ENCODE results near the gene CORO1C. TPM values are rescaled to one million over a fixed set of nuclear protein-coding genes. Genes with fewer than 3 reads are reported as not detected.

CORO1C gene
- total and polyA plus RNA-seq, 9 of the 15 experiments (the other 6 are each of a cell fraction or from before 2014, with no cell fraction given) = 55.2 to 280 (median 150) TPM

DNA sequence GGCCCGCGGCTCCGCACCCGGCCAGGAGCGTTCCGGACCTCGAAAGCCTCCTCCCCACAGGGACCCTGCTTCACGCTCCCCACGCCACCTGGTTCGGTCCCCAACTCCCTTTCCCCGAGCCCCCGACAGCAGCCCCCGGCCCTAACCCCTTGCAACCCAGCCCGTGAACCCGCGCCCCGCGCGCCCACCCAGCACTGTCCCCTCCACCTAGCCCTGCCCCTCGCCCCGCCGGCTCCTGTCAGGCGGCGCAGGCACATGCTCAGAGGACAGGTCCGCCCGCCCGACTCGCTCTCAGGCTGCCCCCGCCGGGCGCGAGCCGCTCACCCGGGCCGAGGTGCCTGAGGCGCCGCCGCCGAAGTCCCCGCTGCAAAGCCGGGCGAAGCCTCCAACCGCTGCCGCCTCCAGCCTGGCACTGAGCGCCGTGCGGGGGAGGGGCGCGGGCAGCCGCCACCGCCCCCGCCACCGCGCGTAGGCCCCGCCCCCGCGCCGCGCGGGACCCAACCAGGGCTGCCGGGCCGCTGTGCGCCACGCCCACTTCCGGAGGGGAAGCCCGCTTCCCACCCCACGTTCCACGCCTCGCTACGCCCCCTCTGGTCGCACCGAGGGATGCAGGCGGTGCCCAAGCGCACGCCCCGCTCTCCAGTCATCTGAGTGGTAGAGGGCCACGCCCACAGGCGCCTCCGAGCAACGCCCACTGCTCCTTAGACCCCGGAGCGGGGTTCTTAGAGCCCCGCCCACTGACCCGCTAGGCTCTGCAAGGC lies at the start of gene CORO1C (continued):
- TF ChIP-seq, protein P1, sequence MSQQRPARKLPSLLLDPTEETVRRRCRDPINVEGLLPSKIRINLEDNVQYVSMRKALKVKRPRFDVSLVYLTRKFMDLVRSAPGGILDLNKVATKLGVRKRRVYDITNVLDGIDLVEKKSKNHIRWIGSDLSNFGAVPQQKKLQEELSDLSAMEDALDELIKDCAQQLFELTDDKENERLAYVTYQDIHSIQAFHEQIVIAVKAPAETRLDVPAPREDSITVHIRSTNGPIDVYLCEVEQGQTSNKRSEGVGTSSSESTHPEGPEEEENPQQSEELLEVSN (IDR thresholded peaks at IDR 0.05; ENCODE audit: borderline replicate concordance in 1 of 2, extremely low read depth in 1 of 2, insufficient read depth in 1 of 2, insufficient read length in 1 of 2, low read depth in 1 of 2, low read length in 1 of 2, poor library complexity in 1 of 2, severe bottlenecking in 1 of 2) = peak in 1 of 2 experiments; percentile 70
- TF ChIP-seq ZNF212 (CRISPR knock-in tag; IDR thresholded peaks at IDR 0.05) (no peak), POLR3A (IDR thresholded peaks at IDR 0.05; ENCODE audit: borderline replicate concordance, extremely low read depth, insufficient read depth, insufficient read length) (no peak), PML (IDR thresholded peaks at IDR 0.05; ENCODE audit: low read length) (peak; percentile 32; the same call in 1 of the 2 replicates), BDP1 (IDR thresholded peaks at IDR 0.05; ENCODE audit: insufficient read depth, insufficient read length) (no peak), MED1 (CRISPR knock-in tag; IDR thresholded peaks at IDR 0.05; ENCODE audit: borderline replicate concordance) (no peak), XRCC3 (IDR thresholded peaks at IDR 0.05) (no peak), NFATC3 (IDR thresholded peaks at IDR 0.05) (no peak), GATAD2B (IDR thresholded peaks at IDR 0.05; ENCODE audit: borderline replicate concordance) (peak; percentile 94), SMARCC2 (IDR thresholded peaks at IDR 0.05; ENCODE audit: low read depth) (no peak), ATF1 (CRISPR knock-in tag; IDR thresholded peaks at IDR 0.05) (no peak), ATF1 (tag; IDR thresholded peaks at IDR 0.05) (peak; percentile 66; the same call in 1 of the 2 replicates), ILF3 (IDR thresholded peaks at IDR 0.05; ENCODE audit: borderline replicate concordance) (0 out of 2 replicates have a peak, but pooled peaks have one; percentile 23), SPI1 (IDR thresholded peaks at IDR 0.05; ENCODE audit: borderline replicate concordance, low read depth, low read length) (peak; percentile 29; the same call in 1 of the 2 replicates)
- TF ChIP-seq, protein P2, sequence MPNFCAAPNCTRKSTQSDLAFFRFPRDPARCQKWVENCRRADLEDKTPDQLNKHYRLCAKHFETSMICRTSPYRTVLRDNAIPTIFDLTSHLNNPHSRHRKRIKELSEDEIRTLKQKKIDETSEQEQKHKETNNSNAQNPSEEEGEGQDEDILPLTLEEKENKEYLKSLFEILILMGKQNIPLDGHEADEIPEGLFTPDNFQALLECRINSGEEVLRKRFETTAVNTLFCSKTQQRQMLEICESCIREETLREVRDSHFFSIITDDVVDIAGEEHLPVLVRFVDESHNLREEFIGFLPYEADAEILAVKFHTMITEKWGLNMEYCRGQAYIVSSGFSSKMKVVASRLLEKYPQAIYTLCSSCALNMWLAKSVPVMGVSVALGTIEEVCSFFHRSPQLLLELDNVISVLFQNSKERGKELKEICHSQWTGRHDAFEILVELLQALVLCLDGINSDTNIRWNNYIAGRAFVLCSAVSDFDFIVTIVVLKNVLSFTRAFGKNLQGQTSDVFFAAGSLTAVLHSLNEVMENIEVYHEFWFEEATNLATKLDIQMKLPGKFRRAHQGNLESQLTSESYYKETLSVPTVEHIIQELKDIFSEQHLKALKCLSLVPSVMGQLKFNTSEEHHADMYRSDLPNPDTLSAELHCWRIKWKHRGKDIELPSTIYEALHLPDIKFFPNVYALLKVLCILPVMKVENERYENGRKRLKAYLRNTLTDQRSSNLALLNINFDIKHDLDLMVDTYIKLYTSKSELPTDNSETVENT (CRISPR knock-in tag; IDR thresholded peaks at IDR 0.05) = peak; percentile 72
- TF ChIP-seq, protein P3, sequence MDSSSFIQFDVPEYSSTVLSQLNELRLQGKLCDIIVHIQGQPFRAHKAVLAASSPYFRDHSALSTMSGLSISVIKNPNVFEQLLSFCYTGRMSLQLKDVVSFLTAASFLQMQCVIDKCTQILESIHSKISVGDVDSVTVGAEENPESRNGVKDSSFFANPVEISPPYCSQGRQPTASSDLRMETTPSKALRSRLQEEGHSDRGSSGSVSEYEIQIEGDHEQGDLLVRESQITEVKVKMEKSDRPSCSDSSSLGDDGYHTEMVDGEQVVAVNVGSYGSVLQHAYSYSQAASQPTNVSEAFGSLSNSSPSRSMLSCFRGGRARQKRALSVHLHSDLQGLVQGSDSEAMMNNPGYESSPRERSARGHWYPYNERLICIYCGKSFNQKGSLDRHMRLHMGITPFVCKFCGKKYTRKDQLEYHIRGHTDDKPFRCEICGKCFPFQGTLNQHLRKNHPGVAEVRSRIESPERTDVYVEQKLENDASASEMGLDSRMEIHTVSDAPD (CRISPR knock-in tag; IDR thresholded peaks at IDR 0.05) = no peak
- TF ChIP-seq, protein P4, sequence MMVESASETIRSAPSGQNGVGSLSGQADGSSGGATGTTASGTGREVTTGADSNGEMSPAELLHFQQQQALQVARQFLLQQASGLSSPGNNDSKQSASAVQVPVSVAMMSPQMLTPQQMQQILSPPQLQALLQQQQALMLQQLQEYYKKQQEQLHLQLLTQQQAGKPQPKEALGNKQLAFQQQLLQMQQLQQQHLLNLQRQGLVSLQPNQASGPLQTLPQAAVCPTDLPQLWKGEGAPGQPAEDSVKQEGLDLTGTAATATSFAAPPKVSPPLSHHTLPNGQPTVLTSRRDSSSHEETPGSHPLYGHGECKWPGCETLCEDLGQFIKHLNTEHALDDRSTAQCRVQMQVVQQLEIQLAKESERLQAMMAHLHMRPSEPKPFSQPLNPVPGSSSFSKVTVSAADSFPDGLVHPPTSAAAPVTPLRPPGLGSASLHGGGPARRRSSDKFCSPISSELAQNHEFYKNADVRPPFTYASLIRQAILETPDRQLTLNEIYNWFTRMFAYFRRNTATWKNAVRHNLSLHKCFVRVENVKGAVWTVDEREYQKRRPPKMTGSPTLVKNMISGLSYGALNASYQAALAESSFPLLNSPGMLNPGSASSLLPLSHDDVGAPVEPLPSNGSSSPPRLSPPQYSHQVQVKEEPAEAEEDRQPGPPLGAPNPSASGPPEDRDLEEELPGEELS (CRISPR knock-in tag; IDR thresholded peaks at IDR 0.05; ENCODE audit: borderline replicate concordance) = 0 out of 2 replicates have a peak, but pooled peaks have one; percentile 37
